GM12891 (cell line): Measurements from ENCODE around the gene ST6GALNAC3.

Experiments used
- DNase-seq: peaks from one replicate; pipeline ENCODE4 v3.0.0; 2011; ENCODE audit warnings: low spot score; ENCODE audit not compliant: insufficient read length
- FAIRE-seq: peaks from 2 replicates; lab custom pipeline; 2011; peaks lifted over from hg19 to GRCh38; lab: Jason Lieb, UNC
- PAX5 ChIP-seq: IDR thresholded peaks from 2 replicates; pipeline ENCODE4 v1.6.1; 2011; ENCODE audit warnings: low read length, moderate library complexity, mild to moderate bottlenecking; ENCODE audit not compliant: insufficient read depth, severe bottlenecking
- POLR2A ChIP-seq: IDR thresholded peaks from 2 replicates; pipeline ENCODE4 v1.6.1; 2011; ENCODE audit warnings: low read depth, low read length, control low read depth
- POLR2AphosphoS5 ChIP-seq: IDR thresholded peaks from 2 replicates; pipeline ENCODE4 v1.6.1; 2011; ENCODE audit warnings: low read depth, low read length, control low read depth
- POU2F2 ChIP-seq: IDR thresholded peaks from 2 replicates; pipeline ENCODE4 v1.6.1; 2011; ENCODE audit warnings: low read depth, mild to moderate bottlenecking, control low read depth, low read length, moderate library complexity
- SPI1 ChIP-seq: IDR thresholded peaks from 2 replicates; pipeline ENCODE4 v1.6.1; 2011; ENCODE audit warnings: low read depth, low read length, control low read depth
- TAF1 ChIP-seq: IDR thresholded peaks from 2 replicates; pipeline ENCODE4 v1.6.1; 2011; ENCODE audit warnings: low read depth, low read length, control low read depth

Gene ST6GALNAC3

DNA sequence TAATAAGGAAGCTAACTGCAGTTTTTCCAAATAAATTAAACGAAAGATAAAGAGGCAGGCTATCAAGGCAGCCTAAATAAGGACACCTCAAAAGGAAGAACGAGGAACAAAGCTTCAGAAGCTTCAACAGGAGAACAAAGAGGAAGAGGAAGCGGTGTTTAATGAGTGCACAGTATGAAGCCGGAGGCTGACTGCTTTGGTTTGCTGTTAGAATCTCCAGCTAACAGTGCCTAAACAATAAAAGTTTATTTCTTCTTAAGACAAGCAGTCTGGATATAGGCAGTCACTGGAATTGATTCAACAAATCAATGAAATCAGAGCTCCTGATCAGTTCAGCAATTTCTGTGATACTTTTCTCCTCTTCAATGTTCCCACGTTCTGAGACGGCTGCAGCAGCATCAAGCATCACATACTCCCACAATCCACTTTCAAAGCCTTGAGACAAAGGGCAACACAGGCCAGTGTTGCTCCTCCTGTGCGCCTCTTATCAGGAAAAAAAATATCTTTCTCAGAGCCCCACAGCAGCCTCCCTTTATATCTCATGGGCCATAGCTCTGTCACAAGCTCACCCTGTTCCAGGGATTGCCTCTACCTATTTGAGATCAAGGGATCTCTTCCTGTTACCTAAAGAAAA lies 427.2 kb downstream of the ST6GALNAC3 start:
- TF ChIP-seq TAF1 (no peak), SPI1 (no peak), PAX5 (no peak), POLR2AphosphoS5 (no peak), POU2F2 (no peak), POLR2A (no peak)
- no peak for DNase-seq
- no peak for FAIRE-seq

DNA sequence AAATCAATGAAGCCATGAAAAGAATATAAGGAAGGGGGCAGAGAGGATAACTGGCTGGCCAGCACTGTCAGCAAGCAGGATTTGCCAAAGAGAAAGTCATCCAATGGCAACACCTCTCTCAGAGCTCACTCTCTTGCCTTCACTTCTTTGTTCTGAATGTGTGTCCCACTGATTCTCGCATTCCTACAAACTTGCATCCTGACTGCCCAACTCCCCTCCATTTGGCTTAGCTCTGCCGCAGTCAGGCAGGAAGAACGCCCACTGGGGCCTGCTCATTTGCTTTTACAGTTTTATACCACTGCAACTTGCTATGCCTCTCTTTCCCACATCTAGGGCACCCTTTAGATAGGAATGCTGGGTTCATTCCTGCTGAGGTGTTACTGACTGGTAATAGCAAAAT lies 428.6 kb downstream of the ST6GALNAC3 start:
- DNase-seq = no peak

DNA sequence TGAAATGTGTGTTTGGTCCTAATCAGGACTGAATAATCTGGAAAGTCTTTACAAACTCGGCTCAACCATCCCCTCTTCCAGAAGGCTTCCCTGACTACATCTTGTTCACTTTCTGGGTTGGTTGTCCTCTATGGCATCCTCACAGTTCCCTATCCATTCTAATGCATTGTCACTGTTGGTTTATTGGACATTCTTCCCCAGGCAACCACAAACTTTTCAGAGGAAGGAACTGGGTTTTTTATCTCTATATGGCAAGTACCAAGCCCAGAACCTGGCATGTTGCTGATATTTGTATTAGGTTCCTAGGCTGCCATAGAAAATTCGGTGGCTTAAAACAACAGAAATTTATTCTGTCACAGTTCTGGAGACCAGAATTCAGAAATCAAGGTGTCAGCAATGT lies 429.2 kb downstream of the ST6GALNAC3 start:
- TF ChIP-seq POLR2AphosphoS5 (no peak), SPI1 (no peak), POLR2A (no peak), PAX5 (no peak), POU2F2 (no peak), TAF1 (no peak)
- DNase-seq = no peak
- no peak for FAIRE-seq

More for the DNA sequence above, 428.6 kb downstream of the ST6GALNAC3 start:
- TF ChIP-seq PAX5 (no peak), POLR2A (no peak), SPI1 (no peak), POLR2AphosphoS5 (no peak), TAF1 (no peak), POU2F2 (no peak)
- no peak for FAIRE-seq

DNA sequence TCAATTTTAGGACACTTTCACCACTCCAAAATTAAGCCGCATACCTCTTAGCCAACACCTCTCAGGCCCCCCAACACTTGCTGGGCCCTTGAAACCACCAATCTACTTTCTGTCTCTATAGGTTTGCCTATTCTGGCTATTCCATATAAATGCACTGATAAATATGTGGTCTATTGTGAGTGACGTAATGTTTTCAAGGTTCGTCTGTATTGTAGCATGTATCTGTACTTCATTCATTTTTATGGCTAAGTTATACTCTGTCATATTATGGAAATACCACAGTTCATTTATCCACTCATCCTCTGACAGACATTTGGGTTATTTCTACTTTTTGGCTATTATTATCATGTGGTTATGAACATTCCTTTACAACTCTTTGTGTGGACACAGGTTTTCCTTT lies 432.8 kb downstream of the ST6GALNAC3 start:
- FAIRE-seq = no peak
- no peak for DNase-seq
- no peak for TF ChIP-seq SPI1
- TF ChIP-seq POLR2AphosphoS5 = no peak
- no peak for TF ChIP-seq POU2F2
- no peak for TF ChIP-seq TAF1
- TF ChIP-seq PAX5 = no peak
- TF ChIP-seq POLR2A = no peak

DNA sequence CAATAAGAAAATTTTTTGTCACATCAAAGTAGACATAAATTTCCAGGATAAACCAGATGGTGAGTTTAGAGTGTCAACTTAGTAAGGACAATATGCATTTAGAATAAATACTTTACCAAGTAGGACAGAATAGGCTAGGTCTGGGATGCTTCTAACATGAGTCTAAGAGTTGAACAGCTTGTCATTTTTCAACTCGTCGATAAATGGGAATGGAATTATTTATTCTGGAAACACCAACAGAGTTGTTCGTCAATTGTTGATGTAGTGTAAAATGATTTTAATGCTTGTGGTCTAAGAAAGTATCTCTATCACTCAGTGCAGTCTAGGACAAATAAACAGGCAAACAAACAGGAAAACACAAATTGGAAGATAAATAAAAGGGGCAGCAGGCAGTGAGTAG lies 434.3 kb downstream of the ST6GALNAC3 start:
- no peak for TF ChIP-seq SPI1
- no peak for TF ChIP-seq TAF1
- TF ChIP-seq PAX5 = no peak
- TF ChIP-seq POLR2AphosphoS5 = no peak
- no peak for TF ChIP-seq POLR2A
- TF ChIP-seq POU2F2 = no peak
- FAIRE-seq (no peak), DNase-seq (no peak)

DNA sequence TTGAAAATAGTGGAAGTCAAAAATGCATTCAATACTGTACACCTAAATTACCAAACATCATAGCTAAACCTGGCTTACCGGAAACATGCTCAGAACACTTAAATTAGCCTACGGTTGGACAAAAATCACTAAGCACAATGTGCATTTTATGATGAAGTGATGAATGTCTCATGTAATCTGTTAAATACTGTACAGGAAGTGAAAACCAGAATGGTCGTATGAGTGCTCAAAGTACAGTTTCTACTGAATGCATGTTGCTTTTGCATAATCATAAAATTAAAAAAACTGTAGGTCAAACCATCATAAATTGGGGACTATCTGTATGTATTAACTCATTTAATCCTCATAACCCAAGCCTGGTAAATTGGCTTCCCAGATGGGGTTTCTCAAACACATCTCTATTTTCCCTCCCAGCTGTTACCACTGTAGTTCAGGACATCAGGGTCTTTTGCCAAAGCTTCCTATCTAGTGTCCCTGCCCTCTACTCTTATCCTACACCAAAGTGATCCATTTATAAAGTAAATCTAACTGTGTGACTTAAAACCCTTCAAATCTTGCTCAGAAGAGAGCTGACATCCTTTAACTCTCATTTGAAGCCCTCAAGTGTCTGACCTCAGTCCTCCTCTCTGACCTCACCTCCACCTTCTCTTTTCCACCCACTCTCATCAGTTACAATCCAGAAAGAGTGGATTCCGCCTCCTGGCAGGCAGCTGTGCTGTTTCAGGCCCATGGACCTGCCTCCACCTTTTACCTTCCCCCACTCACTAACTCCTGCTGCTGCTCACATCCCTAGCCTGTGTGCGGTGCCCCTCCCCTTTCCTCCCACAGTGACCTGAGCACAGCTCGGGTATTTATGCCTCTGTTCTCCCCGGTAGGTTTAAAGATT lies 436.4 kb downstream of the ST6GALNAC3 start:
- TF ChIP-seq POLR2AphosphoS5 = no peak
- FAIRE-seq (no peak), DNase-seq (no peak)

DNA sequence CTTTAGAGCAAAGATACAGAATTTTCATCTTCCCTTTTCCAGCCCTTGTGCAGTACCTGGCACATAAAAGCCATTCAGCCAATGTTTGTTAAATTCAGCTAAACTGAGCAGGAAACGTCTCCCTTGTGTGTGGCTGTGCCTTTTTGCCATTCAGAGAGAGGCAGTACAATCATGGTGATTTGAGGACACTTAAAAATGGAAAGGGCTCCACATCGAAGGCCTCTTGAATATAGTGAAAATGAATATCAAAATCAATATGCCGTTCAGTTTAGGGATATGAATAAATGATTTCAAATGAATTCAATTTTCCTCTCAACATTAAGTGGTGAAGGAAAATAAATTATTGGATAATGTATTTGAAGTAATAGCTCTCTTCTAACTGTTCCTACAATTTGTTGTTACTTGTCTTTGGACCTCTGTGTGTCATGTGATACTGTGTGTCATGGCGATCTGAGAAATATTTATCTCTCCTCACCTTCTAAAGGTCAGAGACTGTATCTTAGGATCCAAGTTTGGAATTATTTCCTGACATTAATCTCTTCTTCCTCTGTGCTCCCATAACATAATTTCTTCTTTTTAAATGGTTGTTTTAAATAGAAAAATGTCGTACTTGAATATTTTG lies 437.1 kb downstream of the ST6GALNAC3 start:
- no peak for TF ChIP-seq POLR2A
- no peak for TF ChIP-seq POLR2AphosphoS5
- TF ChIP-seq PAX5 = no peak
- no peak for TF ChIP-seq TAF1
- no peak for TF ChIP-seq POU2F2
- no peak for TF ChIP-seq SPI1
- DNase-seq (no peak), FAIRE-seq (no peak)

DNA sequence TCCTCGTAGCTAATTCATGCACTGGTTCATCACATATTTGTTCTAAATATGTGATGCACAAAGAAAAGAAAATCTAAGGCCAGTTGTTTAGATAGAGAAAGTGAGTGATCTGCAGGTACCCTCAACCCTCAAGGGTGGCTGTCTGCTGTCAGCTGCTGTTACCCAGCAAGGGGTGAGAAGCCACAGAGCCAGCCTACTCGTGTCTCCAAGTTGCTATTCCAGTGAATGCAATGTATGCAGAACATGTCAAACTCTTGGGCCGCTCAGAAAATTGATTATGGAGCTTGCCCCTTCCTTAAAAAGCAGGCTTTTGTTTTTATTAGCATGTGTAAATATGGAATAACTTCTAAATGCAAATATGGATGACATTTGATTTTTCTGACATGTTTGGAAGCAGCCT lies 456.4 kb downstream of the ST6GALNAC3 start:
- DNase-seq (no peak), FAIRE-seq (no peak)
- TF ChIP-seq SPI1 (no peak), POLR2AphosphoS5 (no peak), PAX5 (no peak), TAF1 (no peak), POU2F2 (no peak), POLR2A (no peak)

DNA sequence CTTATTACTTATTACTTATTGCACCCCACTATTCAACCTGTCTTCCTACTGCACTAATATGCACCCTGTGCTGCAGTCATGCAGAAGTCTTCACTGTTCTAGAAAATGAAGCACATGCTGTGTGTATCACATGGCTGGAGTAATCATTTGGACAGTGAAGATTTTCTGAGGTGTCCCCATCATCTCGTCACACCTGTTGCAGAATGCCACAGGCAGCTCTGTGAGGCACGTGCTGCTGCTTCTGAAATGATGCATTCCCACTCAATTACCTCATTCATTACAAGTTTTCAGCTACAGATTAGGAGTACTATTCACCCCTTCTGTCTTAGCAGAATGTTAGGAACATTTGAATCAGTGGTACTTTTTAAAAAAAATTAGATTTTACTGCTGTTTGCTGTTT lies 467.1 kb downstream of the ST6GALNAC3 start:
- FAIRE-seq (no peak), DNase-seq (no peak)
- no peak for TF ChIP-seq POU2F2
- TF ChIP-seq SPI1 = no peak
- no peak for TF ChIP-seq POLR2AphosphoS5
- TF ChIP-seq TAF1 = no peak
- no peak for TF ChIP-seq PAX5
- TF ChIP-seq POLR2A = no peak
